IMR-90 (cell line): ENCODE data around the gene APOE. TPM values are rescaled to one million over a fixed set of nuclear protein-coding genes. Genes with fewer than 3 reads are reported as not detected.

Source experiments
- ATAC-seq: fragments of 200-7000 bp; cut with Tn5 transposase; 2 replicates; pipeline ENCODE4 v1.9.1; 2020; ENCODE audit warnings: low read depth, mild to moderate bottlenecking, moderate library complexity
- BruUV-seq: library from RNA; stranded (reverse); fragments of 400-500 nt; replicated peaks from 2 replicates; lab custom pipeline; 2021; lab: Mats Ljungman, UMichigan
- CTCF ChIA-PET: fragments of 300-600 bp; formaldehyde crosslinking; extraction: SDS; loops from one replicate; lab custom pipeline; 2021; ENCODE audit warnings: antibody characterized with exemption; lab: Yijun Ruan, JAX
- POLR2A ChIA-PET: fragments of 300-600 bp; sonication (Branson Sonifier 250); formaldehyde crosslinking; loops from one replicate; lab custom pipeline; 2022; ENCODE audit warnings: antibody characterized with exemption; ENCODE audit not compliant: unreplicated experiment; lab: Charles Lee
- DNase-seq: peaks from one replicate; pipeline ENCODE4 v3.0.0; 2013
- H2AFZ ChIP-seq: replicated peaks from 2 replicates; pipeline ENCODE3; 2013; ENCODE audit warnings: low read length, mild to moderate bottlenecking; ENCODE audit not compliant: poor library complexity
- H2AK5ac ChIP-seq: 2 replicates; pipeline ENCODE4 v1.6.1; 2013; ENCODE audit warnings: low read depth, low read length, inconsistent platforms
- H2AK9ac ChIP-seq: replicated peaks from 2 replicates; pipeline ENCODE3; 2013; ENCODE audit warnings: mild to moderate bottlenecking, low read depth, low read length, moderate library complexity; ENCODE audit not compliant: poor library complexity
- H2BK120ac ChIP-seq: 2 replicates; pipeline ENCODE4 v1.6.1; 2013; ENCODE audit warnings: low read depth, low read length, inconsistent platforms
- H2BK15ac ChIP-seq: 3 replicates; pipeline ENCODE4 v1.6.1; 2013; ENCODE audit warnings: low read depth, low read length, inconsistent platforms
- H2BK20ac ChIP-seq: 2 replicates; pipeline ENCODE4 v1.6.1; 2013; ENCODE audit warnings: low read depth, mild to moderate bottlenecking, inconsistent platforms, low read length, moderate library complexity
- H2BK5ac ChIP-seq: 2 replicates; pipeline ENCODE4 v1.6.1; 2013; ENCODE audit warnings: mild to moderate bottlenecking, low read depth, low read length, inconsistent platforms; ENCODE audit not compliant: poor library complexity, severe bottlenecking
- H3K14ac ChIP-seq: replicated peaks from 2 replicates; pipeline ENCODE4 v1.6.1; 2013; ENCODE audit warnings: low read depth, low read length, inconsistent platforms
- H3K18ac ChIP-seq: 2 replicates; pipeline ENCODE4 v1.6.1; 2013; ENCODE audit warnings: low read depth, low read length, control low read depth
- H3K23ac ChIP-seq: 2 replicates; pipeline ENCODE4 v1.6.1; 2013; ENCODE audit warnings: low read depth, low read length, inconsistent platforms
- H3K27ac ChIP-seq: 2 replicates; pipeline ENCODE4 v1.5.1; 2013; ENCODE audit warnings: mild to moderate bottlenecking, control low read depth, low read length; ENCODE audit not compliant: insufficient read depth
- H3K27me3 ChIP-seq: 2 replicates; pipeline ENCODE4 v1.6.1; 2013; ENCODE audit warnings: low read length; ENCODE audit not compliant: control insufficient read depth, insufficient read depth
- H3K36me3 ChIP-seq: 2 replicates; pipeline ENCODE4 v1.6.1; 2013; ENCODE audit warnings: low read length, mixed read lengths; ENCODE audit not compliant: control insufficient read depth, insufficient read depth
- H3K4ac ChIP-seq: 2 replicates; pipeline ENCODE4 v1.6.1; 2013; ENCODE audit warnings: low read depth, low read length, inconsistent platforms
- H3K4me1 ChIP-seq: 2 replicates; pipeline ENCODE4 v1.6.1; 2013; ENCODE audit warnings: low read length, mixed read lengths; ENCODE audit not compliant: control insufficient read depth, insufficient read depth
- H3K4me2 ChIP-seq: 2 replicates; pipeline ENCODE4 v1.6.1; 2013; ENCODE audit warnings: low read depth, mild to moderate bottlenecking, control low read depth, low read length, moderate library complexity
- H3K4me3 ChIP-seq: 2 replicates; pipeline ENCODE4 v1.5.1; 2013; ENCODE audit warnings: low read depth, mild to moderate bottlenecking, control low read depth, low read length, moderate library complexity; ENCODE audit not compliant: insufficient read depth
- H3K56ac ChIP-seq: 2 replicates; pipeline ENCODE4 v1.6.1; 2013; ENCODE audit warnings: low read length, inconsistent platforms; ENCODE audit not compliant: insufficient read depth; ENCODE audit errors: extremely low read depth
- H3K79me1 ChIP-seq, 2 experiments: 2 replicates each; pipeline ENCODE4 v1.6.1; 2013; ENCODE audit warnings: low read length in 2 of 2, inconsistent platforms in 1 of 2, low read depth in 1 of 2
- H3K9ac ChIP-seq: 2 replicates; pipeline ENCODE4 v1.6.1; 2013; ENCODE audit warnings: low read depth, low read length, control low read depth
- H3K9me1 ChIP-seq: 2 replicates; pipeline ENCODE4 v1.6.1; 2013; ENCODE audit warnings: low read length, inconsistent platforms; ENCODE audit not compliant: insufficient read depth
- H3K9me3 ChIP-seq: 2 replicates; pipeline ENCODE4 v1.6.1; 2013; ENCODE audit warnings: low read length; ENCODE audit not compliant: control insufficient read depth, insufficient read depth
- H4K20me1 ChIP-seq: 2 replicates; pipeline ENCODE4 v1.6.1; 2013; ENCODE audit warnings: low read length, inconsistent platforms; ENCODE audit not compliant: insufficient read depth
- H4K5ac ChIP-seq: 2 replicates; pipeline ENCODE4 v1.6.1; 2013; ENCODE audit warnings: mild to moderate bottlenecking, low read depth, low read length, control low read depth
- H4K8ac ChIP-seq, 2 experiments: 2 replicates each; pipeline ENCODE4 v1.6.1; 2013; ENCODE audit warnings: low read depth in 2 of 2, low read length in 2 of 2, control low read depth in 1 of 2, inconsistent platforms in 1 of 2
- H4K91ac ChIP-seq: 2 replicates; pipeline ENCODE4 v1.6.1; 2013; ENCODE audit warnings: low read depth, low read length, inconsistent platforms; ENCODE audit not compliant: insufficient read depth
- BHLHE40 ChIP-seq: fragments of 150-350 bp; IDR thresholded peaks from 2 replicates; pipeline ENCODE4 v1.6.1; 2016; ENCODE audit warnings: mild to moderate bottlenecking, low read depth, low read length
- CEBPB ChIP-seq: IDR thresholded peaks from 2 replicates; pipeline ENCODE4 v1.6.1; 2012; ENCODE audit warnings: low read depth, low read length, improper control_type of control experiment
- CHD1 ChIP-seq: IDR thresholded peaks from 2 replicates; pipeline ENCODE4 v1.6.1; 2012; ENCODE audit warnings: low read depth, low read length, improper control_type of control experiment
- CTCF ChIP-seq: conservative IDR thresholded peaks from 2 replicates; pipeline ENCODE4 v1.5.1; 2012; ENCODE audit warnings: mild to moderate bottlenecking, low read depth, low read length, improper control_type of control experiment
- FOS ChIP-seq: fragments of 150-350 bp; IDR thresholded peaks from 2 replicates; pipeline ENCODE4 v1.6.1; 2016; ENCODE audit warnings: low read depth, low read length
- NFE2L2 ChIP-seq: fragments of 150-350 bp; IDR thresholded peaks from 2 replicates; pipeline ENCODE4 v1.6.1; 2016; ENCODE audit warnings: low read depth, mild to moderate bottlenecking, low read length
- POLR2A ChIP-seq: IDR thresholded peaks from 2 replicates; pipeline ENCODE4 v1.6.1; 2012; ENCODE audit warnings: mild to moderate bottlenecking, low read depth, low read length
- RAD21 ChIP-seq: IDR thresholded peaks from 2 replicates; pipeline ENCODE4 v1.6.1; 2012; ENCODE audit warnings: low read length, improper control_type of control experiment
- RFX5 ChIP-seq: IDR thresholded peaks from 2 replicates; pipeline ENCODE4 v1.8.0; 2012; ENCODE audit warnings: low read depth, mild to moderate bottlenecking, low read length, moderate library complexity
- WGBS, 2 experiments: methylation state at CpG; one replicate each; pipeline versions ENCODE4 v1.1.5 to v1.1.7; 2013; ENCODE audit warnings: missing lambda C conversion rate in 2 of 2; ENCODE audit not compliant: insufficient read length in 1 of 2; ENCODE audit errors: extremely low coverage in 2 of 2; 5-methylcytosine and 5-hydroxymethylcytosine counted together
- dilution Hi-C: fragments of 300-500 bp; cut with HindIII; formaldehyde crosslinking; loops from one replicate; pipeline ENCODE4 v1.14.3; 2018; ENCODE audit warnings: low sequenced_read_pairs; ENCODE audit not compliant: unreplicated experiment
- in situ Hi-C: fragments of 300-500 bp; cut with MboI; formaldehyde crosslinking; loops from 3 replicates; pipeline ENCODE4 v1.14.3; 2019; ENCODE audit warnings: low sequenced_read_pairs, inconsistent platforms, mixed read lengths
- intact Hi-C: fragments of 100-400 bp; cut with micrococcal nuclease; formaldehyde crosslinking; loops from 2 replicates; pipeline ENCODE4 v1.10.0; 2022
- polyA plus RNA-seq, 3 experiments: library from polyadenylated mRNA; depleted of rRNA; stranded (reverse); fragments of >200 nt; gene quantifications; 2 replicates each; pipeline ENCODE4 v1.2.3, GENCODE V29; 2012; ENCODE audit warnings: low replicate concordance in 1 of 3
- total RNA-seq: library from RNA; depleted of rRNA; stranded (reverse); fragments of >200 nt; gene quantifications from 2 replicates; pipeline ENCODE4 v1.2.3, GENCODE V29; 2012

The APOE gene
- total and polyA plus RNA-seq, 2 of the 4 experiments (the other 2 are of a cell fraction): 0.18 to 2.0 TPM

- dilution Hi-C loops (no loop called here), in situ Hi-C loops (no loop called here), intact Hi-C loops (no loop called here)
- Histone ChIP-seq H2BK20ac (no peak overlapping the region), H4K91ac (no peak overlapping the region), H3K27me3 (no peaks in the 10 kb centered on the region), H3K4ac (no peak overlapping the region), H2AK9ac (no peak overlapping the region), H3K9me3 (no peaks in the 10 kb centered on the region), H4K5ac (no peak overlapping the region), H3K4me2 (no peak overlapping the region), H3K9ac (no peak overlapping the region), H4K8ac (no peak overlapping the region), H4K20me1 (peaks cover 47% of the 10 kb centered on the region), H2BK5ac (no peak overlapping the region), H2BK15ac (no peak overlapping the region), H3K56ac (no peak overlapping the region), H3K23ac (no peak overlapping the region), H2AK5ac (no peak overlapping the region), H2BK120ac (no peak overlapping the region), H3K79me1 (peaks cover 38 to 77% of the 10 kb centered on the region in 2 experiments), H3K18ac (no peak overlapping the region), H3K4me3 (no peak overlapping the region), H3K14ac (no peak overlapping the region), H3K36me3 (peaks cover 54% of the 10 kb centered on the region), H2AFZ (peak overlapping the region; percentile 32), H3K4me1 (peaks cover 2% of the 10 kb centered on the region; the same call in 1 of the 2 replicates), H3K27ac (no peak overlapping the region), H3K9me1 (peaks cover 8% of the 10 kb centered on the region; the same call in 1 of the 2 replicates)
- CTCF ChIA-PET: no interaction called here
- TF ChIP-seq CEBPB (no peak), BHLHE40 (no peak), FOS (no peak), RAD21 (no peak), NFE2L2 (no peak), CHD1 (no peak), CTCF (no peak), RFX5 (no peak), POLR2A (no peak)
- POLR2A ChIA-PET: no interaction called here
- ATAC-seq: no peak
- BruUV-seq: no TSS peak
- DNase-seq: no peak
- WGBS, 2 experiments: 73% methylated on average over 8 of the region's 12 CpGs; no CpG with 5 or more reads in 1 of the 2 experiments
Measured at GRCh38 chr19:44867578-44867977, 38.0 kb upstream of the APOE start.
